OCI-LY3 (cell line): ENCODE measurements around the gene PLSCR4.

Source experiments
- H2AFZ ChIP-seq: fragments of 200-600, 300-600 bp; shearing (Covaris generic); 2 replicates; pipeline ENCODE4 v1.6.0; 2014; ENCODE audit warnings: antibody characterized with exemption, low read depth, low read length
- H3K27ac ChIP-seq: fragments of 200-600, 300-600 bp; sonication (generic); 2 replicates; pipeline ENCODE4 v1.5.1; 2014; ENCODE audit warnings: mild to moderate bottlenecking, low read length, moderate library complexity, mixed read lengths
- H3K27me3 ChIP-seq: fragments of 200-600, 300-600 bp; sonication (generic); 2 replicates; pipeline ENCODE4 v1.6.1; 2014; ENCODE audit warnings: low read depth, low read length, mixed read lengths
- H3K36me3 ChIP-seq: fragments of 200-600, 300-600 bp; sonication (generic); replicated peaks from 2 replicates; pipeline ENCODE3; 2014; ENCODE audit warnings: low read depth, low read length, mixed read lengths
- H3K4me1 ChIP-seq: fragments of 300-600, 200-600 bp; sonication (generic); 2 replicates; pipeline ENCODE4 v1.6.1; 2014; ENCODE audit warnings: low read length, mixed read lengths
- H3K4me2 ChIP-seq: fragments of 200-600, 300-600 bp; sonication (generic); 2 replicates; pipeline ENCODE4 v1.6.1; 2014; ENCODE audit warnings: low read length, mixed read lengths
- H3K4me3 ChIP-seq: fragments of 300-600, 200-600 bp; sonication (generic); 2 replicates; pipeline ENCODE4 v1.5.1; 2014; ENCODE audit warnings: antibody characterized with exemption, mild to moderate bottlenecking, low read length, moderate library complexity
- H3K79me2 ChIP-seq: fragments of 300-600, 200-600 bp; shearing (Covaris generic); 2 replicates; pipeline ENCODE4 v1.6.1; 2014; ENCODE audit warnings: mild to moderate bottlenecking, low read length, mixed read lengths
- H3K9ac ChIP-seq: fragments of 300-600, 200-600 bp; shearing (Covaris generic); 2 replicates; pipeline ENCODE4 v1.6.0; 2014; ENCODE audit warnings: mild to moderate bottlenecking, low read length, moderate library complexity
- H3K9me3 ChIP-seq: fragments of 200-600, 300-600 bp; shearing (Covaris generic); 2 replicates; pipeline ENCODE4 v1.6.1; 2014; ENCODE audit warnings: low read length, mixed read lengths; ENCODE audit not compliant: insufficient read depth
- H4K20me1 ChIP-seq: fragments of 200-600, 300-600 bp; sonication (generic); 2 replicates; pipeline ENCODE4 v1.6.1; 2016; ENCODE audit warnings: low read length, mixed read lengths; ENCODE audit not compliant: insufficient read depth
- EZH2phosphoT487 ChIP-seq: fragments of 200-600 bp; shearing (Covaris generic); IDR thresholded peaks from 2 replicates; pipeline ENCODE4 v1.6.1; 2018; ENCODE audit warnings: antibody characterized with exemption, mixed run types, low read depth
- TF ChIP-seq, protein P1 (sequence below): fragments of 200-600, 300-600 bp; sonication (generic); IDR thresholded peaks from 2 replicates; pipeline ENCODE4 v1.5.1; 2014; ENCODE audit warnings: antibody characterized with exemption, low read length, low read depth

PLSCR4 gene

DNA sequence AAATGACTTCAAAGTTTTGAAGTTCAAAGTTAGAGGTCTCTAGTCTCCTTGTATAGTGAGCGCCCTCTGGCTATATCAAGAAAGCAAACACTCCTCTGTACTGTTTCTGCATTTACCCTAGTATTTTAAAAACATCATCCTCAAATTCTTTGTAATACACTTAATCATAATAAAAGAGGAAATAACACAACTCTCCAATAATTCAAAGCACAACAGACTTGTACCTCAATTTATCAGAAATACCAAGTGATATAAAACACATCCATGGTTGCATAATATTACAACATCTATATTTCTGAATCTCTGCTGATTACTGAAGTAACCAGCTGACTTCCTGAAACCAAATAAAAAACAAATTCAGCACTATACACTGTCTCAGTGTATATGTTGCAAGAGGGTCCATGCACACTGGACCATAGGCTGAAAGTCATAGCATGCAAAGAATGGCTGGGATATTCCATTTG, 102.4 kb downstream of the PLSCR4 start:
- no peaks in the 10 kb centered on the region for H3K79me2 ChIP-seq
- no peaks in the 10 kb centered on the region for H3K9me3 ChIP-seq
- H3K9ac ChIP-seq, result no peak overlapping the region
- no peak for TF ChIP-seq EZH2phosphoT487
- TF ChIP-seq, protein P1, sequence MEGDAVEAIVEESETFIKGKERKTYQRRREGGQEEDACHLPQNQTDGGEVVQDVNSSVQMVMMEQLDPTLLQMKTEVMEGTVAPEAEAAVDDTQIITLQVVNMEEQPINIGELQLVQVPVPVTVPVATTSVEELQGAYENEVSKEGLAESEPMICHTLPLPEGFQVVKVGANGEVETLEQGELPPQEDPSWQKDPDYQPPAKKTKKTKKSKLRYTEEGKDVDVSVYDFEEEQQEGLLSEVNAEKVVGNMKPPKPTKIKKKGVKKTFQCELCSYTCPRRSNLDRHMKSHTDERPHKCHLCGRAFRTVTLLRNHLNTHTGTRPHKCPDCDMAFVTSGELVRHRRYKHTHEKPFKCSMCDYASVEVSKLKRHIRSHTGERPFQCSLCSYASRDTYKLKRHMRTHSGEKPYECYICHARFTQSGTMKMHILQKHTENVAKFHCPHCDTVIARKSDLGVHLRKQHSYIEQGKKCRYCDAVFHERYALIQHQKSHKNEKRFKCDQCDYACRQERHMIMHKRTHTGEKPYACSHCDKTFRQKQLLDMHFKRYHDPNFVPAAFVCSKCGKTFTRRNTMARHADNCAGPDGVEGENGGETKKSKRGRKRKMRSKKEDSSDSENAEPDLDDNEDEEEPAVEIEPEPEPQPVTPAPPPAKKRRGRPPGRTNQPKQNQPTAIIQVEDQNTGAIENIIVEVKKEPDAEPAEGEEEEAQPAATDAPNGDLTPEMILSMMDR, result peak; percentile 63
- H2AFZ ChIP-seq, result no peak overlapping the region
- no peak overlapping the region for H3K4me2 ChIP-seq
- no peak overlapping the region for H3K27ac ChIP-seq
- H4K20me1 ChIP-seq, result no peaks in the 10 kb centered on the region
- no peak overlapping the region for H3K4me3 ChIP-seq
- no peaks in the 10 kb centered on the region for H3K27me3 ChIP-seq
- no peaks in the 10 kb centered on the region for H3K36me3 ChIP-seq
- H3K4me1 ChIP-seq, result no peaks in the 10 kb centered on the region

DNA sequence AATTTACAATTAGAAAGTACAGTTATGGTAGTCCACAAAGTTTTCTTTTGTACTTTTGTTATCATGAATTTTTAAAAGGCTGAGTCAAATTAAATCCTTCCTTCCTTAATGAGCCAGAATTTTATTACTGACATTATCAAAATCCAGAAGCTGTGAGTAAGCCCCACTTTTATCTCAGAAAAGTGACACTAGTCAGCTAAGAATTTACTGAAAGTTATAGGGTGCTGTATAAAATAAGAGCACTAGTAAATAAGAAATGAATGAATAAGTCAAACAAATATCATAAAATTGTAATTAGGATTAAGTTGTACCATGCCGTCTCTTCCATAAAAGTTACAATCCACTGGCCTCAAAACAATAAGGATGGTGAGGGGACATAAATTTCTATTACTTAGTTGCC, 105.3 kb downstream of the PLSCR4 start:
- TF ChIP-seq, protein P1, result no peak
- no peak for TF ChIP-seq EZH2phosphoT487
- H3K9me3 ChIP-seq, result no peaks in the 10 kb centered on the region
- no peaks in the 10 kb centered on the region for H3K36me3 ChIP-seq
- H3K27me3 ChIP-seq, result no peaks in the 10 kb centered on the region
- H3K4me1 ChIP-seq, result no peaks in the 10 kb centered on the region
- no peaks in the 10 kb centered on the region for H4K20me1 ChIP-seq
- no peak overlapping the region for H3K4me2 ChIP-seq
- no peak overlapping the region for H3K4me3 ChIP-seq
- H3K9ac ChIP-seq, result no peak overlapping the region
- no peak overlapping the region for H2AFZ ChIP-seq
- no peak overlapping the region for H3K27ac ChIP-seq
- no peaks in the 10 kb centered on the region for H3K79me2 ChIP-seq

DNA sequence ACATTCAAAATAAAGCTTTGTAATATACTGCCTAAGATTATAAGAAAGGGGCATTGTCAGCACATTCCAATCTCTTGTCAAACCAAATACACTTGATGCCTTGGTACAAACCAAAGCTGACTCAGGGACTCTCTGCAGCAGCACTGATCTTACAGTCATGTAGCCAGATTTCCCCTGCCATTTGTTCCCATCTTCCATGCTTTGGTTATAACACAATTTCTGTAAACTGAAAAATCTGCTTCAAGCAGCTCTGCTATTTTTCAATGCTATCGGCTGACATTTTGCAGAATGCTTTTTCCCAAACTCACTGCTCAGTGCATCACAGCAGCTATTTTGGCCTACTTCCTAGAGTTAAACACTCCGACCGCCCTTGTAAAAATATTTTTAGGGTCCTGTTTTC, 108.1 kb downstream of the PLSCR4 start:
- H3K27me3 ChIP-seq, result no peaks in the 10 kb centered on the region
- H3K79me2 ChIP-seq, result no peaks in the 10 kb centered on the region
- H3K4me3 ChIP-seq, result no peak overlapping the region
- no peak overlapping the region for H3K4me2 ChIP-seq
- H4K20me1 ChIP-seq, result no peaks in the 10 kb centered on the region
- no peaks in the 10 kb centered on the region for H3K36me3 ChIP-seq
- no peaks in the 10 kb centered on the region for H3K4me1 ChIP-seq
- no peaks in the 10 kb centered on the region for H3K9me3 ChIP-seq
- H3K27ac ChIP-seq, result no peak overlapping the region
- no peak overlapping the region for H2AFZ ChIP-seq
- TF ChIP-seq EZH2phosphoT487, result no peak
- TF ChIP-seq, protein P1, result no peak
- no peak overlapping the region for H3K9ac ChIP-seq
